Mesodermal cell (in vitro differentiated cells): Measurements from ENCODE around the gene LMBR1L.

Experiments
- H3K27ac ChIP-seq: 2 replicates; pipeline ENCODE4 v1.7.0; 2013; ENCODE audit warnings: mild to moderate bottlenecking, low read depth, low read length, moderate library complexity; ENCODE audit not compliant: severe bottlenecking
- H3K36me3 ChIP-seq: 2 replicates; pipeline ENCODE4 v1.7.1; 2013; ENCODE audit warnings: mild to moderate bottlenecking, low read length, moderate library complexity; ENCODE audit not compliant: control insufficient read depth, insufficient read depth
- H3K4me1 ChIP-seq: one replicate; pipeline ENCODE4 v1.7.1; 2013; ENCODE audit warnings: mild to moderate bottlenecking, low read length; ENCODE audit not compliant: insufficient read depth, control insufficient read depth, poor library complexity, severe bottlenecking
- H3K4me3 ChIP-seq: 2 replicates; pipeline ENCODE4 v1.7.0; 2013; ENCODE audit warnings: low read length, control low read depth, mild to moderate bottlenecking; ENCODE audit not compliant: insufficient read depth, poor library complexity, severe bottlenecking; ENCODE audit errors: extremely low read depth
- H3K9me3 ChIP-seq: 2 replicates; pipeline ENCODE4 v1.7.1; 2013; ENCODE audit warnings: mild to moderate bottlenecking, low read length, moderate library complexity; ENCODE audit not compliant: control insufficient read depth
- WGBS, 2 experiments: methylation state at CpG; one replicate each; pipeline ENCODE4 v1.1.5; 2013; ENCODE audit warnings: missing lambda C conversion rate in 2 of 2; ENCODE audit not compliant: insufficient coverage in 2 of 2; 5-methylcytosine and 5-hydroxymethylcytosine counted together

LMBR1L gene

GRCh38 chr12:49059299-49060171 is 51.1 kb downstream of the LMBR1L start:
- Histone ChIP-seq H3K36me3 (peaks cover 25% of the 10 kb centered on the region), H3K27ac (peak overlapping the region; percentile 97), H3K9me3 (no peaks in the 10 kb centered on the region), H3K4me1 (peaks cover 29% of the 10 kb centered on the region), H3K4me3 (peak overlapping the region; percentile 91)
- WGBS, 2 experiments, result 0 to 1% methylated on average over 47 to 60 of the region's 70 CpGs

DNA sequence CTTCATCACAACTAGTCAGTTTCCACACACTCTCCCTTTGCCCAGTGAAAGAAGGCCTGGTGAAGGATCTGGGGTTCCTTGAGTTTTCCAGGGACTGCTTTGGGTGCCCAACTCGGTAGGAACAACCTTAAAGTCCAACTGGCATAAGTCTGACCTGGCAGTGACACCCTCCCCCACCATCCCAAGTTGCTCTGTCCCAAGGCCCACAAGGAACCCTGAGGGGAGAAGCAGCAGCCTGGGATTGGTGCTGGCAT is 51.7 kb downstream of the LMBR1L start:
- 0% methylated on average over 1 of the region's 1 CpG for WGBS, 2 experiments
- Histone ChIP-seq H3K4me1 (peaks cover 29% of the 10 kb centered on the region), H3K4me3 (peak overlapping the region; percentile 91), H3K36me3 (peaks cover 31% of the 10 kb centered on the region), H3K27ac (no peak overlapping the region), H3K9me3 (no peaks in the 10 kb centered on the region)

GRCh38 chr12:49058366-49059044 is 52.1 kb downstream of the LMBR1L start:
- no peak overlapping the region for H3K27ac ChIP-seq
- WGBS, 2 experiments, result 14 to 27% methylated on average over 3 to 4 of the region's 5 CpGs
- H3K4me3 ChIP-seq, result peak overlapping the region; percentile 91
- H3K9me3 ChIP-seq, result no peaks in the 10 kb centered on the region
- peaks cover 35% of the 10 kb centered on the region for H3K36me3 ChIP-seq
- H3K4me1 ChIP-seq, result peaks cover 29% of the 10 kb centered on the region

DNA sequence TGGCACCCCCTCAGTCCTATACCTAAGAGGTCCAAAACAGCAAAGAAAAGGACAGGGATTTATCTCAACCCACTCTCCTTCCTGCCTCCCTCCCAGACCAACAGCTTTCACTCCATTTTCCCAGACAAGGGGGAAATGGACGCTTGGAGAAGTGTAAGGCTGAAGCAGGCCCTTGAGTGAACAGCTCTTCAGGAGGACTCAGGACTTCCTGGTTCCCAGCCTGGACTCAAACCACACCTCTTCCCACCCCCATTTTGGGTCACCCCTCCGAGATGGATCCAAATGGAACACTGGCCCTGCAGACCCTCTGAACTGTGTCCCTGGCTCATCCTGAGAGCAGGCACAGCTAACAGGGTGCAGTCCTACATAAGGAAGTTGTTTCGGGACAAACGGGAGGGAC is 52.8 kb downstream of the LMBR1L start:
- 51 to 60% methylated on average over 1 to 3 of the region's 4 CpGs for WGBS, 2 experiments
- Histone ChIP-seq H3K9me3 (no peaks in the 10 kb centered on the region), H3K27ac (no peak overlapping the region), H3K4me3 (peak overlapping the region; percentile 91), H3K36me3 (peaks cover 41% of the 10 kb centered on the region), H3K4me1 (peaks cover 29% of the 10 kb centered on the region)

DNA sequence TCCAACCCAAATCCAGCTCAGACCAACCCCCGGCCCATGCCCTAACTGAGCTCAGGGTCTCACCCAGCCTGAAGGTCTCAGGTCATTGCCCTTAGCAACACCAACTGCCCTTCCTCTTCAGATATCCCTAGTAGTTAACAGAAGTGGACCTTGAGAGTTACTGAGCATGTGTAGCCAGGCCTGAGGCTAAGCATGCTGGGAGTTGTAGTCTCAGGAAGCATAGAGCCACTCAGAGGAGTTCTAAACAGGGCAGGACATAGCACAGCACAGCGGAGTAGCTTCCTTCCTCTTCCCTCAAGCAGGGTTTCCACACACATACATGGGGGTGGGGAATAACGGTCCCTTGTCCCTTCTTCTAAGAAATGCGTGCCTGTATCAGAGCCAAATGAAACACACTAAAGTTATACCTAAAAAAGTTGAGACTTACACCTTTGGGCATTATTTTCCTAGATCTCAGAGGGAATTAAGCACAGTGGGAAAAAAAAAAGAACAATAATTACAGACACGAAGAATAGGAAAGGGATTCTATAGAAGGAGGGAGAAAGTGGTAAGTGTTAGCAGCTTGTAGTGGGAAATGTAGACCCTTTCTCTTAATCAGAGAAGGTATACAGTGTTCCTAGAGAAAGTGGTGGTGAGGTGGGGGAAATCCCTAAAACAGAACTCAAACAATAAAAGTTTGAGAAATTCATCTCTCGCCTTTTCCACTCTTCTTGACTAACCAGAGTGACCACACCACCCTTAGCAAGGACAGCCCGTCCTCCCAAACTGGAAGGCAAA is 54.5 kb downstream of the LMBR1L start:
- WGBS, 2 experiments, result 44 to 74% methylated on average over 3 of the region's 7 CpGs
- peak overlapping the region; percentile 59 for H3K27ac ChIP-seq
- H3K4me3 ChIP-seq, result peak overlapping the region; percentile 91
- H3K36me3 ChIP-seq, result peaks cover 59% of the 10 kb centered on the region
- H3K9me3 ChIP-seq, result no peaks in the 10 kb centered on the region
- H3K4me1 ChIP-seq, result peaks cover 30% of the 10 kb centered on the region

- Histone ChIP-seq H3K9me3 (no peaks in the 10 kb centered on the region), H3K36me3 (peaks cover 69% of the 10 kb centered on the region)
Measured at GRCh38 chr12:49055092-49055491, 55.6 kb downstream of the LMBR1L start.

DNA sequence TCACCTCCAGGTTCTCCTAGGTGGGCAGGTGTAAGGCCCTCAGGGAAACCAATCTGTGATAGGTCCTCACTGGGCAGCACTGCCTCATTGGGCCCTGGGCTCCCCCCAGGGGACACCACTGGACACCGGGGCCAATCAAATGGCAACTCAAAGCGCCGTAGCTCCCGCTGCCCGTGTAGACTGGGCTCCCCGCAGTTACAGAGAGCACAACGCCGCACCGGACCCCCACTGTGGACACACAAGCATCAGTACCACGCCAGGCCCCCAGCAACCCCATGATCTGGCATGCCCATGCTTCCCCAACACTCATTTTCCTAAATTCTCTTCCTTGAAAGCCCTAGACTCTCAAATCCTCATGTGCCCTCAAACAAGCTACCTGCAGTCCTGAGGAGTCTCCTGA is 56.1 kb downstream of the LMBR1L start:
- no peaks in the 10 kb centered on the region for H3K9me3 ChIP-seq
- H3K4me1 ChIP-seq, result peaks cover 45% of the 10 kb centered on the region
- WGBS, 2 experiments, result 95 to 97% methylated on average over 9 of the region's 10 CpGs
- peaks cover 75% of the 10 kb centered on the region for H3K36me3 ChIP-seq
- no peak overlapping the region for H3K4me3 ChIP-seq
- no peak overlapping the region for H3K27ac ChIP-seq

More at GRCh38 chr12:49055092-49055491, 55.6 kb downstream of the LMBR1L start:
- WGBS, 2 experiments, result 97 to 98% methylated on average over 4 of the region's 4 CpGs
- Histone ChIP-seq H3K4me1 (peaks cover 39% of the 10 kb centered on the region), H3K4me3 (no peak overlapping the region), H3K27ac (no peak overlapping the region)

GRCh38 chr12:49054096-49054495 is 56.6 kb downstream of the LMBR1L start:
- no peak overlapping the region for H3K4me3 ChIP-seq
- no peaks in the 10 kb centered on the region for H3K9me3 ChIP-seq
- H3K27ac ChIP-seq, result no peak overlapping the region
- peaks cover 49% of the 10 kb centered on the region for H3K4me1 ChIP-seq
- H3K36me3 ChIP-seq, result peaks cover 79% of the 10 kb centered on the region
- 98 to 100% methylated on average over 3 of the region's 5 CpGs for WGBS, 2 experiments

DNA sequence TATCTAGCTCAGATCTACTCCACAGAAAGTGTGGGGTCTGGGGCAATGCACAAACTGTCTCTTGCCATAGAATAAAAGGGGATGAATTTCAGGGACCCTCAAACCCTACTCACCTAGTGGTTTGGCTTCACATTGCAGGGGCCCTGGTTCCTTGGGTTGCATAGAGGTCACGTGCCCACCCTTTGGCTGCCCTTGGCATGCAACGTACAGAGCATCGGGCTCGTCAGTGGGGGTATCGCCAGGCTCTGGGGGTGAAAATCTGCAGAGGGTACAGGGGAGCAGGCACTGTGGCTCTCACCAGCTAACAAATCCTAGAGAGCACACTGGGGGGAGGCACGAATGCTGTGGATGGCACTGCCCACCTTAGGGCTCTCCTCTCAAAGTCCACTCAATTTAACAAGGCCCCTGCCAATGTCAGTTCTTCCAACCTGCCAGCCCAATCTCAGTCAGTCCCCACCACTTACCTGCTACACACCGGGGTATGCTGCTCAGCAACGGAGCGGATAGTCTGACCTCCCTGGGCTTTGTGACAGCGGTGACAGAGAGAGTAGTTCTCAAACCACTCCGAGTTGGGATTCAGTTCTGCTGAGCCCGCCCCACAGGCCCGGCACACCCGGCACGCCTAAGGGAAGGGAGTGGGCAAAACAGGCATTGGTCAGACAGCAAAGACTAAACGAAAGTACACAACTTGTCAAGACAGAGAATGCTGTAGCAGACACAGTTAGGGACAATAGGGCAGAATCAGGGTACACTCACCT is 58.0 kb downstream of the LMBR1L start:
- H3K9me3 ChIP-seq, result no peaks in the 10 kb centered on the region
- H3K4me1 ChIP-seq, result peaks cover 41% of the 10 kb centered on the region
- no peak overlapping the region for H3K27ac ChIP-seq
- WGBS, 2 experiments, result 96 to 97% methylated on average over 14 to 15 of the region's 16 CpGs
- H3K4me3 ChIP-seq, result no peak overlapping the region
- H3K36me3 ChIP-seq, result peaks cover 89% of the 10 kb centered on the region

DNA sequence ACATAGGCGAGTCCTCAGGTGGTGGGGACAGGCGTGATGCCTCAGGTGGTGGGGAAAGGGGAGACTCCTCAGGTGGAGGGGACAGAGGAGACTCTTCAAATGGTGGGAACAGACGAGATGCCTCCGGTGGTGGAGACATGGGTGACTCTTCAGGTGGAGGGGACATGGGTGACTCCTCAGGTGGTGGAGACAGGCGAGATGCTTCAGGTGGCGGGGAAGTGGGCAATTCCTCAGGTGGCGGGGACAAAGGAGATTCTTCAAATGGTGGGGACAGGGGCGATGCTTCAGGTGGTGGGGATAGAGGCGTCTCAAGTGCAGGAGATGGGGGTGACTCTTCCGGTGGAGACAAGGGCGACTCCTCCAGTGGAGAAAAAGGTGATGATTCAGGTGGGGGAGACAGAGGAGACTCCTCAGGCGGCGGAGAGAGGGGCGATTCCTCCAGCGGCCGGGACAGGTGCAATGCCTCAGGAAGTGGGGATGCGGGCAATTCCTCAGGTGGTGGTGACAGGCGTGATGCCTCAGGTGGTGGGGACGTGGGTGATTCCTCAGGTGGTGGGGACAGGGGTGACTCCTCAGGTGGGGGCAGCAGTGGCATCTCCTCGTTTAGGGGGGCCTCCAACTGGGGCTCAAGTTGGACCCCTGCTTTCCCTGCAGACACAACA is 58.7 kb downstream of the LMBR1L start:
- no peak overlapping the region for H3K4me3 ChIP-seq
- no peak overlapping the region for H3K27ac ChIP-seq
- H3K9me3 ChIP-seq, result no peaks in the 10 kb centered on the region
- H3K4me1 ChIP-seq, result peaks cover 34% of the 10 kb centered on the region
- peaks cover 93% of the 10 kb centered on the region for H3K36me3 ChIP-seq
- 97% methylated on average over 19 of the region's 20 CpGs for WGBS, 2 experiments
